GM10266 (cell line): ENCODE data around the gene MACROD2.

Source experiments
- DNase-seq: peaks from one replicate; pipeline ENCODE4 v3.0.0; 2012; ENCODE audit errors: extremely low spot score
- CTCF ChIP-seq: IDR thresholded peaks from 2 replicates; pipeline ENCODE4 v1.5.1; 2012; ENCODE audit warnings: mild to moderate bottlenecking, low read depth; ENCODE audit not compliant: control insufficient read depth, insufficient read depth; ENCODE audit errors: missing control alignments

The MACROD2 gene

GRCh38 chr20:15612769-15613168 lies 1617.5 kb downstream of the MACROD2 start:
- TF ChIP-seq CTCF, result no peak
- no peak for DNase-seq

GRCh38 chr20:15613530-15613929 lies 1618.2 kb downstream of the MACROD2 start:
- TF ChIP-seq CTCF, result no peak
- DNase-seq, result no peak

DNA sequence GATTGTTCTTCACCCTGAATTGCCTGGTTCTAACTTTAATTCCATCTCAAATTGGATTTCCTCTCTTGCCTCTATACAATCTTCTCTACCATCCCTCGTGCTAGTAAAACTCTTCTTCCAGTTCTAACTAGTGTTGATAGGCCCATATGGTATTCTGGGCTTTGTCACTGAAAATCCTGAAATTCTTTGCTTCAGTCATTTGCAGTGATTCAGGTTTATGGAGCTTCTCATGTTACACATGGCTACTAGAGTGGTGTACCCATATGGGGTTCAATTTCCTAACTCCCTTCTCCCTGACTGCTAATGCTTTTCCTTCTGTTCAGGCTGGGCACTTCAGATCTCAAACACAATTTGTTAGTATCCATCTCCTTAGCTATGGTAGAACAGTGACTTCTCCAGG lies 1621.3 kb downstream of the MACROD2 start:
- no peak for DNase-seq
- TF ChIP-seq CTCF, result no peak

DNA sequence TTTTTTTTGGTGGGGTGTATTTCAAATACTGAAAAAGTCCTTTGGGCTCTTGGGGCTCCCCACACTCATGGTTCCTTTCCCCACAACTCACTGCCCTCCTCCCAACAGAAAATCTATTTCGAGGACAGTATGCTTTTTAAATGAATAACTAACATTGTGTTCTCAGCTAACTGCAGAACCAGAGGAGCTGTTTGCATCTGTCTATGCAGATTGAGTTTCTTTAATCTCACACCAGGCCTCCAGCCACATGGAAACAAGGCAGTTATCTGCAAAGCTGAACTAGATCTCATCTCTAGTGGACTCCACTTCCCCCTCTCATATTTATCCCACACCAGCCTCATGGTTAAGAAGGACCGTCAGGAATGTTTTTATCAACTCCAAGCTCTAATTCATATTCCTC lies 1622.8 kb downstream of the MACROD2 start:
- no peak for TF ChIP-seq CTCF
- DNase-seq, result no peak

DNA sequence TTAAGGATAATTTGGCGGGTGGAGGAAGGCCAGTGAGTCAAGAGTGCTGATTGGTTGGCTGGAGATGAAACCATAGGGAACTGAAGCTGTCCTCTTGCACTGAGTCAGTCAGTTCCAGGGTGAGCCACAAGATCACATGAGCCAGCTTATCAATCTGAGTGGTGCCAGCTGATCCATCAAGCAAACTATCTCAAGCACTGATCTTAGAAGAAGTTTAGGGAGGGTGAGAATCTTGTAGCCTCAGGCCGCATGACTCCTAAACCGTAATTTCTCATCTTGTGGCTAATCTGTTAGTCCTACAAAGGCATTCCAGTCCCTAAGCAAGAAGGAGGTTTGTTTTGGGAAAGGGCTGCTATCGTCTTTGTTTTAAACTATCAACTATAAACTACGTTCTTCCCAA lies 1623.6 kb downstream of the MACROD2 start:
- TF ChIP-seq CTCF, result no peak
- no peak for DNase-seq

DNA sequence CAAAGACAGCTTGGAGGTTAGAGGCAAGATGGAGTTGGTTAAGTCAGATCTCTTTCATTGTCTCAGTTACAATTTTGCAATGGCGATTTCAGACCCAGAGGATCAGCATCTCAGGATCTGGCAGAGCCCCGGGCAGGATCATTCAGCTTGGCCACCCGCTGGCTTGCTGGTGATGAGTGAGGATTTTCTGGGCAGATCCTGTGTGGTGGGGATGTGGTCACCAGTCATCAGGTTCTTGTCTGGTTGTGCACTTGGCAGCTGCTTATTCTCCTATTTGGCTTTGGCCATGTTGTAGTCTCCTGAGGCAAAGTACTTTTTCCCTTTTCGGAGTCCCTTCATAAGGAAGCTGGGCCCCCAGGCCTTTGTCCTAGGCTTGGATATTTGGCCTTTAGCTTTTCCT lies 1624.0 kb downstream of the MACROD2 start:
- no peak for TF ChIP-seq CTCF
- DNase-seq, result no peak

DNA sequence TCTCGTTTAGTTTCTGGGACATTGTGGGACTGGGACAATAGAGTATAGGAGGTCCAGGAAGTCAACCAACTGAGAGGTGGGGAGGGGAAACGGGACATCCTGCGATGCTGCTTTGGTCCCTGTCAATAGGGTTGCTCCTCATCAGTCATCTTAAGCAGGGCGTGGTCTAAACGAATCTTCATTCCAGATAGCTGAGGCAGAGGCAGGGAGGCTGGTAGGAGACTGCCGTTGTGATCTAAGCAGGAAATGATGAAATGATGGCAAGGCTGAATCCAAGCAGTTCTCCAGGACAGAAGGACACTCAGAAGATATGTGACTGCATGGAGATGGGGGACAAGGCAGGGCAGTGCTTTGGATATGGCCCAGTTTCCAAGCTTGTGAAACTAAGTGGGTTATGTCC lies 1624.5 kb downstream of the MACROD2 start:
- no peak for TF ChIP-seq CTCF
- DNase-seq, result no peak
